ENCODE measurements around the gene CTCFL. TPM values are rescaled to one million over a fixed set of nuclear protein-coding genes. Genes with fewer than 3 reads are reported as not detected.

Gene CTCFL
- total RNA-seq, 1 donor from 2014 or later, result 0.21 TPM

GRCh38 chr20:57451795-57452661, 72.9 kb downstream of the CTCFL start:
- Mint-ChIP-seq H3K36me3 (ENCODE audit: low read depth, unreplicated experiment) (peaks cover 7% of the 10 kb centered on the region), H3K27me3 (ENCODE audit: unreplicated experiment) (peaks cover 13% of the 10 kb centered on the region), H3K27ac (ENCODE audit: unreplicated experiment) (peak overlapping the region; percentile 8), H3K4me3 (ENCODE audit: unreplicated experiment) (no peak overlapping the region), H3K4me1 (ENCODE audit: unreplicated experiment) (peaks cover 7% of the 10 kb centered on the region), H3K9me3 (ENCODE audit: unreplicated experiment) (no peaks in the 10 kb centered on the region)
- TF ChIP-seq, protein P1, sequence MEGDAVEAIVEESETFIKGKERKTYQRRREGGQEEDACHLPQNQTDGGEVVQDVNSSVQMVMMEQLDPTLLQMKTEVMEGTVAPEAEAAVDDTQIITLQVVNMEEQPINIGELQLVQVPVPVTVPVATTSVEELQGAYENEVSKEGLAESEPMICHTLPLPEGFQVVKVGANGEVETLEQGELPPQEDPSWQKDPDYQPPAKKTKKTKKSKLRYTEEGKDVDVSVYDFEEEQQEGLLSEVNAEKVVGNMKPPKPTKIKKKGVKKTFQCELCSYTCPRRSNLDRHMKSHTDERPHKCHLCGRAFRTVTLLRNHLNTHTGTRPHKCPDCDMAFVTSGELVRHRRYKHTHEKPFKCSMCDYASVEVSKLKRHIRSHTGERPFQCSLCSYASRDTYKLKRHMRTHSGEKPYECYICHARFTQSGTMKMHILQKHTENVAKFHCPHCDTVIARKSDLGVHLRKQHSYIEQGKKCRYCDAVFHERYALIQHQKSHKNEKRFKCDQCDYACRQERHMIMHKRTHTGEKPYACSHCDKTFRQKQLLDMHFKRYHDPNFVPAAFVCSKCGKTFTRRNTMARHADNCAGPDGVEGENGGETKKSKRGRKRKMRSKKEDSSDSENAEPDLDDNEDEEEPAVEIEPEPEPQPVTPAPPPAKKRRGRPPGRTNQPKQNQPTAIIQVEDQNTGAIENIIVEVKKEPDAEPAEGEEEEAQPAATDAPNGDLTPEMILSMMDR (IDR thresholded peaks at IDR 0.05; ENCODE audit: unreplicated experiment), result no peak
- no peak for DNase-seq (ENCODE audit: low spot score)

DNA sequence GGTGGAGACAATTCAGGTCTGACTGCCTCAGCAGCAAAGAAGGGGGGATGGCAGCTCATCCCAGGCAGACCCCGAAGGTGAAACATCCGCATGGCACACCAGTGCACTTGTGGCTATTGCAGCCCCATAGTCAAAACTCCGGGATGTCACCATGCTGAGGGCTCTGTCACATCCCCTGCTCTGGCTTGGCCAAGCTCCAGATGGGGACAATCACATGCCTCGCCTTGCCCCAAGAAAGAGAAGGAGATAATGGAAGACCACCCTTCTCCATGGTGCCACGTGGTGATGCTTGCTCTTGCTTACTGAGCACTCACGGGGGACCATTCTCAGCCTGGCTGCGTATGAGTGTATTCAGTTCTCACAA, 73.5 kb downstream of the CTCFL start:
- TF ChIP-seq, protein P1 (IDR thresholded peaks at IDR 0.05; ENCODE audit: unreplicated experiment), result no peak
- Mint-ChIP-seq H3K9me3 (ENCODE audit: unreplicated experiment) (no peaks in the 10 kb centered on the region), H3K36me3 (ENCODE audit: low read depth, unreplicated experiment) (peaks cover 5% of the 10 kb centered on the region), H3K27me3 (ENCODE audit: unreplicated experiment) (peaks cover 13% of the 10 kb centered on the region), H3K4me1 (ENCODE audit: unreplicated experiment) (peaks cover 7% of the 10 kb centered on the region), H3K4me3 (ENCODE audit: unreplicated experiment) (no peak overlapping the region), H3K27ac (ENCODE audit: unreplicated experiment) (no peak overlapping the region)
- no peak for DNase-seq (ENCODE audit: low spot score)

DNA sequence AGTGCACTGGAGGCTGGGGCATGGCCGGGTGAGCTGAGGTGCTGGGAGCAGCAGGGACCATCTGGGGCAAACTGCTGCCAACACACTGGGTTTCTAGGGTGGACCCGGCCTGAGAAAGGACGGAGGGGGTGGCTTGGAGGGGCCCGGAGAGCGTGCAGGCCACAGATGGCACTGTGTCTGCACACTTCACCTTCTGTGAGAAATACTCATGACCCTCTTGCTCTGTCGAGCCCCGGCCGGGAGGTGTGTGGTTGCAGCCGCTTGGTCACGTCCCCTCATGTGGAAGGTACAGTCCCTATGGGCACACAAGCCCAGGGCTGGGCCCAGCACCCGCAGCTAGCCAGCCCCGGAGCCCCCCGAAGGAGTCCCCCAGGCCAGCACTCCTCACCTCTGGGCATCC, 74.0 kb downstream of the CTCFL start:
- Mint-ChIP-seq H3K4me3 (ENCODE audit: unreplicated experiment) (no peak overlapping the region), H3K4me1 (ENCODE audit: unreplicated experiment) (peaks cover 7% of the 10 kb centered on the region), H3K27ac (ENCODE audit: unreplicated experiment) (no peak overlapping the region), H3K27me3 (ENCODE audit: unreplicated experiment) (peaks cover 11% of the 10 kb centered on the region), H3K9me3 (ENCODE audit: unreplicated experiment) (no peaks in the 10 kb centered on the region), H3K36me3 (ENCODE audit: low read depth, unreplicated experiment) (peaks cover 2% of the 10 kb centered on the region)
- TF ChIP-seq, protein P1 (IDR thresholded peaks at IDR 0.05; ENCODE audit: unreplicated experiment), result no peak
- DNase-seq (ENCODE audit: low spot score), result no peak

DNA sequence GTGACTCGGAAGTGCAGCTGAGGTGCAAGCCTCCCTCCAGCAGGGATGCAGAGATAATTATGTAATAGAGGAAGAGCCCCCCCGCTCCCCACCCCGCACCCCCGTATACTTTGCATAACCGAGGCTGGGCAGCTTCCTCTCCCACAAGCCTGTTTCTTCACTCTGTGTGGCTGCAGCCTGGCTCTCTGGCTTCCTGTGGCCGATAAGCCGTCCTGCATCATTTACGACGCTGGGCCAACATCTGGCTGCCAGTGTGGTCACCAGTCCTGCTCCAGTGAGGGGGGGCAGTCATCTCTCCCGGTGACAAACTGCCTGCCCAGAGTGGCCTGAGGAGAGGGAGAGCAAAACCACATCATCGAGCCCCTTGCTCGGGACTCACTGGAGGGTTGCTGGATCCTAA, 74.5 kb downstream of the CTCFL start:
- no peaks in the 10 kb centered on the region for H3K9me3 Mint-ChIP-seq (ENCODE audit: unreplicated experiment)
- peaks cover 9% of the 10 kb centered on the region for H3K27me3 Mint-ChIP-seq (ENCODE audit: unreplicated experiment)
- DNase-seq (ENCODE audit: low spot score), result no peak
- peaks cover under 1% of the 10 kb centered on the region for H3K36me3 Mint-ChIP-seq (ENCODE audit: low read depth, unreplicated experiment)
- no peak overlapping the region for H3K27ac Mint-ChIP-seq (ENCODE audit: unreplicated experiment)
- no peak overlapping the region for H3K4me3 Mint-ChIP-seq (ENCODE audit: unreplicated experiment)
- TF ChIP-seq, protein P1 (IDR thresholded peaks at IDR 0.05; ENCODE audit: unreplicated experiment), result no peak
- peaks cover 7% of the 10 kb centered on the region for H3K4me1 Mint-ChIP-seq (ENCODE audit: unreplicated experiment)

Data from endothelial cell (in vitro differentiated cells).